H1 (cell line): ENCODE results near the gene ADCY9. TPM values are rescaled to one million over a fixed set of nuclear protein-coding genes. Genes with fewer than 3 reads are reported as not detected.

ENCODE experiments used
- KDM4A ChIP-seq: IDR thresholded peaks from one replicate; pipeline ENCODE4 v1.7.1; 2012; ENCODE audit warnings: low read depth, mild to moderate bottlenecking, moderate library complexity, low read length, inconsistent platforms; ENCODE audit not compliant: severe bottlenecking
- polyA plus RNA-seq, 7 experiments: library from polyadenylated mRNA; depleted of rRNA in 3 of 7; stranded (reverse) in 5 of 7; unstranded in 2 of 7; fragments of >200 nt in 5 of 7; fragments of 200-250 nt in 2 of 7; gene quantifications; 1 replicate in 5 of 7; 2 replicates in 1 of 7; 4 replicates in 1 of 7; pipeline versions ENCODE4 v1.2.1 to v1.2.3, GENCODE V29; 2011 to 2013; ENCODE audit warnings: missing spikeins in 2 of 7, mixed read lengths in 2 of 7
- total RNA-seq: library from RNA; stranded (reverse); fragmentation: NEBNext Ultra II Directional; extraction: Animal tissue kit (Norgen Biotek cat#: 25700); gene quantifications from 2 replicates; pipeline ENCODE4 v1.2.1, GENCODE V29; 2021
- TF ChIP-seq, protein P1 (sequence below): fragments of 300-600 bp; sonication (generic); IDR thresholded peaks from 2 replicates; pipeline ENCODE4 v1.7.1; 2012; ENCODE audit warnings: low read length, moderate library complexity, mild to moderate bottlenecking, inconsistent platforms; ENCODE audit not compliant: insufficient replicate concordance

Gene ADCY9
- total and polyA plus RNA-seq, 2 of the 8 experiments (the other 6 are each of a cell fraction or from before 2014, with no cell fraction given): 5.4 to 13.1 TPM

DNA sequence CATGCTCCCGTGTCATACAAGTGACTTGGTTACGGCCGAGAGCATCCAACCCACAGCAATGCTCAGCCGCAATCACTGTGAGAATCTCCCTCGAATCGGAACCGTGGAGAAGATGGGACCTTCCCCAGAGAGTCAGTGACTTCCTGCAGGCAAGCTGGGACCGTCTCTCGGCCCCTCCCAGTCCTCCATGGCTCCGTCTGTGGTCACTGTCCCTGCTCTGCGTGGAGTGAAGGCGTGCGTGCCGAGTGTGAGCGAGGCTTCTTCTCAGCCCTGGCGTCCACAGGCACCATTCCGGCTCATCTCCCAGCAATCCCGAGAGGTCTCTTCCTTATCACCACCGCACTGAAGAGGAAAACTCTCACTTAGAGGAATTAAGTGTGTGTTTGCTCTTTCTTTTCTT lies 113.1 kb downstream of the ADCY9 start (continued):
- TF ChIP-seq, protein P1, sequence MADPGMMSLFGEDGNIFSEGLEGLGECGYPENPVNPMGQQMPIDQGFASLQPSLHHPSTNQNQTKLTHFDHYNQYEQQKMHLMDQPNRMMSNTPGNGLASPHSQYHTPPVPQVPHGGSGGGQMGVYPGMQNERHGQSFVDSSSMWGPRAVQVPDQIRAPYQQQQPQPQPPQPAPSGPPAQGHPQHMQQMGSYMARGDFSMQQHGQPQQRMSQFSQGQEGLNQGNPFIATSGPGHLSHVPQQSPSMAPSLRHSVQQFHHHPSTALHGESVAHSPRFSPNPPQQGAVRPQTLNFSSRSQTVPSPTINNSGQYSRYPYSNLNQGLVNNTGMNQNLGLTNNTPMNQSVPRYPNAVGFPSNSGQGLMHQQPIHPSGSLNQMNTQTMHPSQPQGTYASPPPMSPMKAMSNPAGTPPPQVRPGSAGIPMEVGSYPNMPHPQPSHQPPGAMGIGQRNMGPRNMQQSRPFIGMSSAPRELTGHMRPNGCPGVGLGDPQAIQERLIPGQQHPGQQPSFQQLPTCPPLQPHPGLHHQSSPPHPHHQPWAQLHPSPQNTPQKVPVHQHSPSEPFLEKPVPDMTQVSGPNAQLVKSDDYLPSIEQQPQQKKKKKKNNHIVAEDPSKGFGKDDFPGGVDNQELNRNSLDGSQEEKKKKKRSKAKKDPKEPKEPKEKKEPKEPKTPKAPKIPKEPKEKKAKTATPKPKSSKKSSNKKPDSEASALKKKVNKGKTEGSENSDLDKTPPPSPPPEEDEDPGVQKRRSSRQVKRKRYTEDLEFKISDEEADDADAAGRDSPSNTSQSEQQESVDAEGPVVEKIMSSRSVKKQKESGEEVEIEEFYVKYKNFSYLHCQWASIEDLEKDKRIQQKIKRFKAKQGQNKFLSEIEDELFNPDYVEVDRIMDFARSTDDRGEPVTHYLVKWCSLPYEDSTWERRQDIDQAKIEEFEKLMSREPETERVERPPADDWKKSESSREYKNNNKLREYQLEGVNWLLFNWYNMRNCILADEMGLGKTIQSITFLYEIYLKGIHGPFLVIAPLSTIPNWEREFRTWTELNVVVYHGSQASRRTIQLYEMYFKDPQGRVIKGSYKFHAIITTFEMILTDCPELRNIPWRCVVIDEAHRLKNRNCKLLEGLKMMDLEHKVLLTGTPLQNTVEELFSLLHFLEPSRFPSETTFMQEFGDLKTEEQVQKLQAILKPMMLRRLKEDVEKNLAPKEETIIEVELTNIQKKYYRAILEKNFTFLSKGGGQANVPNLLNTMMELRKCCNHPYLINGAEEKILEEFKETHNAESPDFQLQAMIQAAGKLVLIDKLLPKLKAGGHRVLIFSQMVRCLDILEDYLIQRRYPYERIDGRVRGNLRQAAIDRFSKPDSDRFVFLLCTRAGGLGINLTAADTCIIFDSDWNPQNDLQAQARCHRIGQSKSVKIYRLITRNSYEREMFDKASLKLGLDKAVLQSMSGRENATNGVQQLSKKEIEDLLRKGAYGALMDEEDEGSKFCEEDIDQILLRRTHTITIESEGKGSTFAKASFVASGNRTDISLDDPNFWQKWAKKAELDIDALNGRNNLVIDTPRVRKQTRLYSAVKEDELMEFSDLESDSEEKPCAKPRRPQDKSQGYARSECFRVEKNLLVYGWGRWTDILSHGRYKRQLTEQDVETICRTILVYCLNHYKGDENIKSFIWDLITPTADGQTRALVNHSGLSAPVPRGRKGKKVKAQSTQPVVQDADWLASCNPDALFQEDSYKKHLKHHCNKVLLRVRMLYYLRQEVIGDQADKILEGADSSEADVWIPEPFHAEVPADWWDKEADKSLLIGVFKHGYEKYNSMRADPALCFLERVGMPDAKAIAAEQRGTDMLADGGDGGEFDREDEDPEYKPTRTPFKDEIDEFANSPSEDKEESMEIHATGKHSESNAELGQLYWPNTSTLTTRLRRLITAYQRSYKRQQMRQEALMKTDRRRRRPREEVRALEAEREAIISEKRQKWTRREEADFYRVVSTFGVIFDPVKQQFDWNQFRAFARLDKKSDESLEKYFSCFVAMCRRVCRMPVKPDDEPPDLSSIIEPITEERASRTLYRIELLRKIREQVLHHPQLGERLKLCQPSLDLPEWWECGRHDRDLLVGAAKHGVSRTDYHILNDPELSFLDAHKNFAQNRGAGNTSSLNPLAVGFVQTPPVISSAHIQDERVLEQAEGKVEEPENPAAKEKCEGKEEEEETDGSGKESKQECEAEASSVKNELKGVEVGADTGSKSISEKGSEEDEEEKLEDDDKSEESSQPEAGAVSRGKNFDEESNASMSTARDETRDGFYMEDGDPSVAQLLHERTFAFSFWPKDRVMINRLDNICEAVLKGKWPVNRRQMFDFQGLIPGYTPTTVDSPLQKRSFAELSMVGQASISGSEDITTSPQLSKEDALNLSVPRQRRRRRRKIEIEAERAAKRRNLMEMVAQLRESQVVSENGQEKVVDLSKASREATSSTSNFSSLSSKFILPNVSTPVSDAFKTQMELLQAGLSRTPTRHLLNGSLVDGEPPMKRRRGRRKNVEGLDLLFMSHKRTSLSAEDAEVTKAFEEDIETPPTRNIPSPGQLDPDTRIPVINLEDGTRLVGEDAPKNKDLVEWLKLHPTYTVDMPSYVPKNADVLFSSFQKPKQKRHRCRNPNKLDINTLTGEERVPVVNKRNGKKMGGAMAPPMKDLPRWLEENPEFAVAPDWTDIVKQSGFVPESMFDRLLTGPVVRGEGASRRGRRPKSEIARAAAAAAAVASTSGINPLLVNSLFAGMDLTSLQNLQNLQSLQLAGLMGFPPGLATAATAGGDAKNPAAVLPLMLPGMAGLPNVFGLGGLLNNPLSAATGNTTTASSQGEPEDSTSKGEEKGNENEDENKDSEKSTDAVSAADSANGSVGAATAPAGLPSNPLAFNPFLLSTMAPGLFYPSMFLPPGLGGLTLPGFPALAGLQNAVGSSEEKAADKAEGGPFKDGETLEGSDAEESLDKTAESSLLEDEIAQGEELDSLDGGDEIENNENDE: no peak
- no peak for TF ChIP-seq KDM4A
